WTC11 (cell line): ENCODE measurements around the gene ROR2.

ENCODE experiments used
- ATF3 ChIP-seq: sonication (generic); formaldehyde crosslinking; conservative IDR thresholded peaks from 2 replicates; pipeline ENCODE4 v1.8.1; 2022; ENCODE audit warnings: mild to moderate bottlenecking, missing genetic modification reagents
- ELF4 ChIP-seq: sonication (generic); formaldehyde crosslinking; IDR thresholded peaks from 2 replicates; pipeline ENCODE4 v1.8.1; 2022; ENCODE audit warnings: low read depth, mild to moderate bottlenecking, moderate library complexity, missing genetic modification reagents
- ETV6 ChIP-seq: sonication (generic); formaldehyde crosslinking; IDR thresholded peaks from 2 replicates; pipeline ENCODE4 v1.8.1; 2022; ENCODE audit warnings: mild to moderate bottlenecking, missing genetic modification reagents
- FOXK1 ChIP-seq: sonication (generic); formaldehyde crosslinking; IDR thresholded peaks from 2 replicates; pipeline ENCODE4 v1.8.0; 2022; ENCODE audit warnings: mild to moderate bottlenecking, moderate library complexity, missing genetic modification reagents
- MLX ChIP-seq: sonication (generic); formaldehyde crosslinking; IDR thresholded peaks from 2 replicates; pipeline ENCODE4 v1.8.1; 2023; ENCODE audit warnings: mild to moderate bottlenecking, missing genetic modification reagents, moderate library complexity
- TCF7 ChIP-seq: sonication (generic); formaldehyde crosslinking; IDR thresholded peaks from 2 replicates; pipeline ENCODE4 v1.8.0; 2022; ENCODE audit warnings: mild to moderate bottlenecking, low read depth, missing genetic modification reagents, moderate library complexity
- ZNF263 ChIP-seq: sonication (generic); formaldehyde crosslinking; IDR thresholded peaks from 2 replicates; pipeline ENCODE4 v1.8.1; 2022; ENCODE audit warnings: low read depth, mild to moderate bottlenecking, moderate library complexity, missing genetic modification reagents
- TF ChIP-seq, protein P1 (sequence below): sonication (generic); formaldehyde crosslinking; IDR thresholded peaks from 2 replicates; pipeline ENCODE4 v1.8.1; 2022; ENCODE audit warnings: low read depth, missing genetic modification reagents, borderline replicate concordance

GRCh38 chr9:91746904-91747303 is 203.1 kb downstream of the ROR2 start:
- no peak for TF ChIP-seq FOXK1 (CRISPR knock-in tag)
- TF ChIP-seq, protein P1, sequence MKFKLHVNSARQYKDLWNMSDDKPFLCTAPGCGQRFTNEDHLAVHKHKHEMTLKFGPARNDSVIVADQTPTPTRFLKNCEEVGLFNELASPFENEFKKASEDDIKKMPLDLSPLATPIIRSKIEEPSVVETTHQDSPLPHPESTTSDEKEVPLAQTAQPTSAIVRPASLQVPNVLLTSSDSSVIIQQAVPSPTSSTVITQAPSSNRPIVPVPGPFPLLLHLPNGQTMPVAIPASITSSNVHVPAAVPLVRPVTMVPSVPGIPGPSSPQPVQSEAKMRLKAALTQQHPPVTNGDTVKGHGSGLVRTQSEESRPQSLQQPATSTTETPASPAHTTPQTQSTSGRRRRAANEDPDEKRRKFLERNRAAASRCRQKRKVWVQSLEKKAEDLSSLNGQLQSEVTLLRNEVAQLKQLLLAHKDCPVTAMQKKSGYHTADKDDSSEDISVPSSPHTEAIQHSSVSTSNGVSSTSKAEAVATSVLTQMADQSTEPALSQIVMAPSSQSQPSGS (CRISPR knock-in tag): no peak
- no peak for TF ChIP-seq ETV6
- no peak for TF ChIP-seq TCF7 (CRISPR knock-in tag)
- TF ChIP-seq MLX (CRISPR knock-in tag): no peak
- TF ChIP-seq ZNF263 (CRISPR knock-in tag): no peak
- no peak for TF ChIP-seq ATF3 (CRISPR knock-in tag)
- TF ChIP-seq ELF4 (CRISPR knock-in tag): no peak
